Glutamatergic neuron (in vitro differentiated cells): ENCODE measurements around the gene GLS. TPM values are rescaled to one million over a fixed set of nuclear protein-coding genes. Genes with fewer than 3 reads are reported as not detected.
"Not testable (repeated sequence)": the region's sequence is repeated elsewhere in the genome, so short reads cannot be mapped to it uniquely, and the experiment has no call there.

ENCODE experiments used
- DNase-seq: peaks from one replicate; pipeline ENCODE4 v3.0.0; 2022
- H3K27ac Mint-ChIP-seq: one replicate; pipeline ENCODE4 v1.8.0; 2020; ENCODE audit warnings: mild to moderate bottlenecking, mixed read lengths, inconsistent platforms; ENCODE audit not compliant: unreplicated experiment
- H3K27me3 Mint-ChIP-seq: one replicate; pipeline ENCODE4 v1.8.0; 2020; ENCODE audit warnings: mild to moderate bottlenecking, moderate library complexity, mixed read lengths, inconsistent platforms; ENCODE audit not compliant: unreplicated experiment
- H3K36me3 Mint-ChIP-seq: one replicate; pipeline ENCODE4 v1.8.0; 2020; ENCODE audit warnings: mild to moderate bottlenecking, mixed read lengths, inconsistent platforms; ENCODE audit not compliant: unreplicated experiment
- H3K4me1 Mint-ChIP-seq: one replicate; pipeline ENCODE4 v1.8.0; 2020; ENCODE audit warnings: mild to moderate bottlenecking, low read depth, mixed read lengths, inconsistent platforms; ENCODE audit not compliant: unreplicated experiment
- H3K4me3 Mint-ChIP-seq: one replicate; pipeline ENCODE4 v1.8.0; 2020; ENCODE audit warnings: mild to moderate bottlenecking, mixed read lengths, inconsistent platforms; ENCODE audit not compliant: unreplicated experiment
- H3K9me3 Mint-ChIP-seq: one replicate; pipeline ENCODE4 v1.8.0; 2020; ENCODE audit warnings: mild to moderate bottlenecking, moderate library complexity, mixed read lengths, inconsistent platforms; ENCODE audit not compliant: unreplicated experiment
- total RNA-seq: library from RNA; stranded (reverse); fragmentation: NEBNext Ultra II Directional; extraction: Animal tissue kit (Norgen Biotek cat#: 25700); gene quantifications from one replicate; pipeline ENCODE4 v1.2.1, GENCODE V29; 2021; ENCODE audit not compliant: unreplicated experiment
- TF ChIP-seq, protein P1 (sequence below): fragments of 200-600 bp; sonication (generic); IDR thresholded peaks from one replicate; pipeline ENCODE4 v1.5.0; 2021; ENCODE audit not compliant: partially characterized antibody, unreplicated experiment

GLS gene
- total RNA-seq, 1 donor from 2014 or later: 120 TPM

DNA sequence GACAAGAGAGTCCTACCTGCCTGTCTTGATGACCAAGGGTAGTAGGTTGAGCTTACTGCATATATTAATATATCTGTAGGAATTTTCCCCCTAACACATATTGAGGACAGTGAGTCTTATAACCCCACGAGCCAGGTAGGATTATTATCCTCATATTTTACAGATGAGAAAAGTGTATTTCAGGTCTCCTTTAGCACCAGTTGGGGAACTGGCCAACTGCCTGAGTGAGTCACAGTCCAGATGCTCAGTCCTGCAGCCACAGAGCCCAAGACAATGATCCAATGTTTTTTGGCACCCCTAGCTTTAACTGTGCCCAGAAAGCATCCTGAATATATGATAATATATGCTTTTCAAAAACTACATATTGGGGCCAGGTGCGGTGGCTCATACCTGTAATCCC is 30.8 kb upstream of the GLS start:
- Mint-ChIP-seq H3K4me3 (no peak overlapping the region), H3K4me1 (peaks cover 2% of the 10 kb centered on the region), H3K27me3 (no peaks in the 10 kb centered on the region), H3K27ac (no peak overlapping the region), H3K36me3 (no peaks in the 10 kb centered on the region), H3K9me3 (no peaks in the 10 kb centered on the region)
- DNase-seq: no peak
- TF ChIP-seq, protein P1, sequence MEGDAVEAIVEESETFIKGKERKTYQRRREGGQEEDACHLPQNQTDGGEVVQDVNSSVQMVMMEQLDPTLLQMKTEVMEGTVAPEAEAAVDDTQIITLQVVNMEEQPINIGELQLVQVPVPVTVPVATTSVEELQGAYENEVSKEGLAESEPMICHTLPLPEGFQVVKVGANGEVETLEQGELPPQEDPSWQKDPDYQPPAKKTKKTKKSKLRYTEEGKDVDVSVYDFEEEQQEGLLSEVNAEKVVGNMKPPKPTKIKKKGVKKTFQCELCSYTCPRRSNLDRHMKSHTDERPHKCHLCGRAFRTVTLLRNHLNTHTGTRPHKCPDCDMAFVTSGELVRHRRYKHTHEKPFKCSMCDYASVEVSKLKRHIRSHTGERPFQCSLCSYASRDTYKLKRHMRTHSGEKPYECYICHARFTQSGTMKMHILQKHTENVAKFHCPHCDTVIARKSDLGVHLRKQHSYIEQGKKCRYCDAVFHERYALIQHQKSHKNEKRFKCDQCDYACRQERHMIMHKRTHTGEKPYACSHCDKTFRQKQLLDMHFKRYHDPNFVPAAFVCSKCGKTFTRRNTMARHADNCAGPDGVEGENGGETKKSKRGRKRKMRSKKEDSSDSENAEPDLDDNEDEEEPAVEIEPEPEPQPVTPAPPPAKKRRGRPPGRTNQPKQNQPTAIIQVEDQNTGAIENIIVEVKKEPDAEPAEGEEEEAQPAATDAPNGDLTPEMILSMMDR: no peak

DNA sequence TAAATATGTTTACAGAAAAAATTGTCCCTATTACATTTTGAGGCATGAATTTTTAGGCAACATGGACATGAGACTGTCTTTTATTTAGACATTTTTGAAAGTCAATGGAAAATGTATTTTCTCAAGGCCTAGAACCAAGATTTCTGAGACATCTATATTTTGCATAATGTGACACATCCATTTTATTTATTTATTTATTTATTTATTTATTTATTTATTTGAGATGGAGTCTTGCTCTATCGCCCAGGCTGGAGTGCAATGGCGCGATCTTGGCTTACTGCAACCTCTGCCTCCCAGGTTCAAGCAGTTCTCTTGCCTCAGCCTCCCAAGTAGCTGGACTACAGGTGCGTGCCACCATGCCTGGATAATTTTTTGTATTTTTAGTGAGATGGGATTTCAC is 27.6 kb upstream of the GLS start:
- not testable (repeated sequence) for H3K36me3 Mint-ChIP-seq, H3K4me3 Mint-ChIP-seq

DNA sequence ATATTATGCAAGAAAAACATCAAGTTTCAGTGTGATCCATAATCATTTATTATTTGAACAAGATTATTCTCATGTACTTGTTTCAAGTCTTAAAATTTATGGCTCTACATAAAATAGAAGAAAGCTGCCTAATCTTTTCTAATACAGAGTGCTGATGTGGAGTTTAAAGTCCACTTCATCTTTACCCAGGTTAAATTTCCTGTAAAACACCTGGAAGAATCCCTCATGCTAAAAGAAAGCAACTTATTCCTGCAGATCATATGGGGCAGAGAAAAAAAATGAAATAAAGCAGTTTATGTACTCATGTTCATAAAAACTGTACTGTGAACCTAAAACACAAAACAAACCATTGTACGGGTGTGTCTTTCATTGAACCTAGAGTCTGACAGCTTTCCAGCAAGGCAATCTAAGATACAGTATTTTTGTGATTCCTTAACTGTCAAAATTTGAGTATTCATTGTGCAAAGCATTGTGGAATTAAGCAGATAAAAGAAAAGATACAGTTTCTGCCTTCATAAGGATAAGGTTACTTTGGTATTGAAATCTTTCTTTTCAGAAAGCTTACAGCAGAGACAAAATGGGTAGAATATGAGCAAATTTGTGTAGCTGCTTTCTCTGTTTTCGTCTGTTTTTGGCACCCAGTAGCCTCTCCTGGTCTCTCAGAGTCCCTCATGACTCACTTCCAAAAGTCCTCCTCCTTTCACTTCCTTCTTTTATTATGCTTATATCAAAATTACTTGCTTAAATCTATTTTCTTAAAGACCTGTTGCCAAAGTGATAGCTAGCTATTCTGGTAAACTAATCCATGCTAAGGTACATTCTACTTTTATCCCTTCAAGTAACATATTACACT is 26.9 kb upstream of the GLS start:
- no peaks in the 10 kb centered on the region for H3K9me3 Mint-ChIP-seq
- DNase-seq: no peak
- TF ChIP-seq, protein P1: no peak
- H3K27ac Mint-ChIP-seq: no peak overlapping the region
- no peaks in the 10 kb centered on the region for H3K27me3 Mint-ChIP-seq
- no peaks in the 10 kb centered on the region for H3K4me1 Mint-ChIP-seq
- no peaks in the 10 kb centered on the region for H3K36me3 Mint-ChIP-seq
- no peak overlapping the region for H3K4me3 Mint-ChIP-seq

More for the DNA sequence above, 27.6 kb upstream of the GLS start:
- H3K27ac Mint-ChIP-seq, H3K9me3 Mint-ChIP-seq, H3K4me1 Mint-ChIP-seq, DNase-seq, H3K27me3 Mint-ChIP-seq: not testable (repeated sequence)

DNA sequence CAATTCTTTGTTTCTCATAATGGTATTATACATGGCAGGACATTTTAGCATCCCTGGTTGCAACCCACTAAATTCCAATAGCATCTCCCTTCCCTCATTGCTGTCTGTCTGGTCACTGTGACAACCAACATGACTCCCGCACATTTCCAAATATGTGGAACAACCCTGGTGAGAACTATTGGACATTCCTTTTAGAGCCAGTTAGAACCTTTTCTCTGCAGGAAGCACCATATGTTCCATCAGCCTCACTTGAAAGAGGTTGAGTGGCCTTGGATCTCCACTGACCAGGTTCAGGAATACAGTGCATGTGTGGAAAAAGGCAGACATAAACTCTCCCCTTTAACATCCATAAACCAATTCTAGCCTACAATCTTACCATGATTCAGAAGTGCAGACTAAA is 25.9 kb upstream of the GLS start:
- no peak overlapping the region for H3K27ac Mint-ChIP-seq
- H3K36me3 Mint-ChIP-seq: no peaks in the 10 kb centered on the region
- no peaks in the 10 kb centered on the region for H3K27me3 Mint-ChIP-seq
- no peak overlapping the region for H3K4me3 Mint-ChIP-seq
- H3K4me1 Mint-ChIP-seq: no peaks in the 10 kb centered on the region
- TF ChIP-seq, protein P1: no peak
- DNase-seq: no peak
- H3K9me3 Mint-ChIP-seq: no peaks in the 10 kb centered on the region

DNA sequence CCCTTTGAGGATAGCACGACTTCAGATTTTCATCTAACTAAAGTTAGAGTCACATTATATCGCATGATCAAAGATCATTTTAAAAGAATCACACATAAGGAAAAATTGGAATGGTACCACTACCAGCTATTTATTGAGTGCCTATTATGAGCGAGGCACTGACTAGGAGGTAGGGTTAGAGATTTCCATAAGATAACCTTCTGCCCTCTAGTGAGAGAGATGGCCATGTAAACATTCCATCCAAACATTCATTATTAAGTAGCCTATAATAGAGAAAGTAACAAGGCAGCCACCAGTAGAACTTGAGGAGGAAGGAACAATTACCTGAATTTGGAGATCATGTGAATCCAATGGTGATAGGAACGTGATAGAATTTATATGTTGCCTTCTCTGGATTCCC is 25.4 kb upstream of the GLS start:
- Mint-ChIP-seq H3K27ac (no peak overlapping the region), H3K4me3 (no peak overlapping the region), H3K9me3 (no peaks in the 10 kb centered on the region), H3K4me1 (no peaks in the 10 kb centered on the region), H3K27me3 (no peaks in the 10 kb centered on the region), H3K36me3 (no peaks in the 10 kb centered on the region)
- DNase-seq: no peak
- TF ChIP-seq, protein P1: no peak
